ENCODE results near the gene SH3BP1. TPM values are rescaled to one million over a fixed set of nuclear protein-coding genes. Genes with fewer than 3 reads are reported as not detected.

The SH3BP1 gene
- total RNA-seq, 1 experiment from 2014 or later, result 39.4 TPM

GRCh38 chr22:37621352-37621860 is 18.1 kb upstream of the SH3BP1 start (continued):
- TF ChIP-seq PRDM15 (CRISPR knock-in tag; IDR thresholded peaks at IDR 0.05), result no peak
- TF ChIP-seq, protein P1, sequence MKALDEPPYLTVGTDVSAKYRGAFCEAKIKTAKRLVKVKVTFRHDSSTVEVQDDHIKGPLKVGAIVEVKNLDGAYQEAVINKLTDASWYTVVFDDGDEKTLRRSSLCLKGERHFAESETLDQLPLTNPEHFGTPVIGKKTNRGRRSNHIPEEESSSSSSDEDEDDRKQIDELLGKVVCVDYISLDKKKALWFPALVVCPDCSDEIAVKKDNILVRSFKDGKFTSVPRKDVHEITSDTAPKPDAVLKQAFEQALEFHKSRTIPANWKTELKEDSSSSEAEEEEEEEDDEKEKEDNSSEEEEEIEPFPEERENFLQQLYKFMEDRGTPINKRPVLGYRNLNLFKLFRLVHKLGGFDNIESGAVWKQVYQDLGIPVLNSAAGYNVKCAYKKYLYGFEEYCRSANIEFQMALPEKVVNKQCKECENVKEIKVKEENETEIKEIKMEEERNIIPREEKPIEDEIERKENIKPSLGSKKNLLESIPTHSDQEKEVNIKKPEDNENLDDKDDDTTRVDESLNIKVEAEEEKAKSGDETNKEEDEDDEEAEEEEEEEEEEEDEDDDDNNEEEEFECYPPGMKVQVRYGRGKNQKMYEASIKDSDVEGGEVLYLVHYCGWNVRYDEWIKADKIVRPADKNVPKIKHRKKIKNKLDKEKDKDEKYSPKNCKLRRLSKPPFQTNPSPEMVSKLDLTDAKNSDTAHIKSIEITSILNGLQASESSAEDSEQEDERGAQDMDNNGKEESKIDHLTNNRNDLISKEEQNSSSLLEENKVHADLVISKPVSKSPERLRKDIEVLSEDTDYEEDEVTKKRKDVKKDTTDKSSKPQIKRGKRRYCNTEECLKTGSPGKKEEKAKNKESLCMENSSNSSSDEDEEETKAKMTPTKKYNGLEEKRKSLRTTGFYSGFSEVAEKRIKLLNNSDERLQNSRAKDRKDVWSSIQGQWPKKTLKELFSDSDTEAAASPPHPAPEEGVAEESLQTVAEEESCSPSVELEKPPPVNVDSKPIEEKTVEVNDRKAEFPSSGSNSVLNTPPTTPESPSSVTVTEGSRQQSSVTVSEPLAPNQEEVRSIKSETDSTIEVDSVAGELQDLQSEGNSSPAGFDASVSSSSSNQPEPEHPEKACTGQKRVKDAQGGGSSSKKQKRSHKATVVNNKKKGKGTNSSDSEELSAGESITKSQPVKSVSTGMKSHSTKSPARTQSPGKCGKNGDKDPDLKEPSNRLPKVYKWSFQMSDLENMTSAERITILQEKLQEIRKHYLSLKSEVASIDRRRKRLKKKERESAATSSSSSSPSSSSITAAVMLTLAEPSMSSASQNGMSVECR (CRISPR knock-in tag; IDR thresholded peaks at IDR 0.05; ENCODE audit: borderline replicate concordance), result no peak
- no peak for TF ChIP-seq ZNF317 (CRISPR knock-in tag; IDR thresholded peaks at IDR 0.05; ENCODE audit: borderline replicate concordance, low read depth)

- DNase-seq (ENCODE audit: low spot score), result peak; percentile 88
Observed at GRCh38 chr22:37623075-37624016, 16.1 kb upstream of the SH3BP1 start.

More at GRCh38 chr22:37623075-37624016, 16.1 kb upstream of the SH3BP1 start:
- no peak for TF ChIP-seq ZNF396 (CRISPR knock-in tag; IDR thresholded peaks at IDR 0.05; ENCODE audit: borderline replicate concordance)
- TF ChIP-seq ZNF423 (CRISPR knock-in tag; IDR thresholded peaks at IDR 0.05), result peak; percentile 5; the same call in 1 of the 2 replicates
- TF ChIP-seq ETV6 (CRISPR knock-in tag; IDR thresholded peaks at IDR 0.05), result no peak
- no peak for TF ChIP-seq EMX1 (CRISPR knock-in tag; IDR thresholded peaks at IDR 0.05)
- no peak; the same call in 1 of the 2 replicates for TF ChIP-seq ESRRA (CRISPR knock-in tag; IDR thresholded peaks at IDR 0.05; ENCODE audit: borderline replicate concordance)
- TF ChIP-seq, protein P2, sequence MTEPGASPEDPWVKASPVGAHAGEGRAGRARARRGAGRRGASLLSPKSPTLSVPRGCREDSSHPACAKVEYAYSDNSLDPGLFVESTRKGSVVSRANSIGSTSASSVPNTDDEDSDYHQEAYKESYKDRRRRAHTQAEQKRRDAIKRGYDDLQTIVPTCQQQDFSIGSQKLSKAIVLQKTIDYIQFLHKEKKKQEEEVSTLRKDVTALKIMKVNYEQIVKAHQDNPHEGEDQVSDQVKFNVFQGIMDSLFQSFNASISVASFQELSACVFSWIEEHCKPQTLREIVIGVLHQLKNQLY (CRISPR knock-in tag; IDR thresholded peaks at IDR 0.05), result no peak
- no peak for TF ChIP-seq ZBTB43 (CRISPR knock-in tag; IDR thresholded peaks at IDR 0.05)
- TF ChIP-seq HMGXB4 (CRISPR knock-in tag; IDR thresholded peaks at IDR 0.05), result no peak
- TF ChIP-seq CTCF (IDR thresholded peaks at IDR 0.05), result peak; percentile 88
- TF ChIP-seq ZNF532 (CRISPR knock-in tag; IDR thresholded peaks at IDR 0.05; ENCODE audit: borderline replicate concordance), result no peak
- CTCF ChIA-PET, result interaction anchor here (0.5 to 1.9 kb wide), 12 partner anchors 10 to 144 kb away, joined by 3 to 15 read pairs (median 4); partner anchors contain the start of genes GGA1 and PDXP
- Mint-ChIP-seq H3K4me3 (no peak overlapping the region), H3K9me3 (no peaks in the 10 kb centered on the region), H3K4me1 (peaks cover 3% of the 10 kb centered on the region), H3K27ac (no peak overlapping the region), H3K36me3 (peaks cover 14% of the 10 kb centered on the region), H3K27me3 (ENCODE audit: low read depth) (no peaks in the 10 kb centered on the region)
- POLR2A ChIA-PET, result no interaction called here
- ATAC-seq, result peak; percentile 89

Data from WTC11 (cell line).